Suprapubic skin (tissue), 4 donors: Measurements from ENCODE around the gene EYS. TPM values are rescaled to one million over a fixed set of nuclear protein-coding genes. Genes with fewer than 3 reads are reported as not detected.

Experiments
- DNase-seq, 2 donors: peaks; one replicate each; pipeline ENCODE4 v3.0.0-alpha.2; 2019; ENCODE audit warnings: low spot score in 2 of 2
- H3K27ac ChIP-seq: fragments of 200-600 bp; sonication (generic); one replicate; pipeline ENCODE4 v1.5.1; 2019
- H3K27me3 ChIP-seq: fragments of 200-600 bp; sonication (generic); one replicate; pipeline ENCODE4 v1.5.1; 2019
- H3K36me3 ChIP-seq: fragments of 200-600 bp; sonication (generic); one replicate; pipeline ENCODE4 v1.5.1; 2019
- H3K4me1 ChIP-seq: fragments of 200-600 bp; sonication (generic); one replicate; pipeline ENCODE4 v1.5.1; 2019
- H3K4me3 ChIP-seq: fragments of 200-600 bp; sonication (generic); one replicate; pipeline ENCODE4 v1.5.1; 2019; ENCODE audit warnings: mild to moderate bottlenecking
- H3K9me3 ChIP-seq: fragments of 200-600 bp; sonication (generic); one replicate; pipeline ENCODE4 v1.5.1; 2019
- EP300 ChIP-seq: sonication (generic); formaldehyde crosslinking; IDR thresholded peaks from one replicate; pipeline ENCODE4 v1.6.1; 2017; ENCODE audit warnings: antibody characterized with exemption
- POLR2A ChIP-seq, 2 donors: fragments of 450-650 bp; IDR thresholded peaks; one replicate each; pipeline ENCODE4 v1.6.1; 2017; ENCODE audit warnings: antibody characterized with exemption in 2 of 2, mild to moderate bottlenecking in 2 of 2, moderate library complexity in 2 of 2
- POLR2AphosphoS5 ChIP-seq, 3 donors: sonication (generic); formaldehyde crosslinking; IDR thresholded peaks; one replicate each; pipeline ENCODE4 v1.6.1; 2017; ENCODE audit warnings: antibody characterized with exemption in 3 of 3
- WGBS: methylation state at CpG from one replicate; pipeline ENCODE4 v1.1.5; 2018; 5-methylcytosine and 5-hydroxymethylcytosine counted together
- total RNA-seq, 4 donors: library from RNA; depleted of rRNA; stranded (reverse); fragments of >200 nt; gene quantifications; one replicate each; pipeline ENCODE4 v1.1.0, GENCODE V29; 2016
- TF ChIP-seq, protein P1 (sequence below), 2 donors: fragments of 200-600 bp in 1 of 2; fragments of 450-650 bp in 1 of 2; sonication (generic) in 1 of 2; IDR thresholded peaks; one replicate each; pipeline ENCODE4 v1.5.1; 2016 to 2019; ENCODE audit warnings: antibody characterized with exemption in 2 of 2, mild to moderate bottlenecking in 1 of 2, moderate library complexity in 1 of 2

The EYS gene
- total RNA-seq, 4 donors from 2014 or later = not detected

DNA sequence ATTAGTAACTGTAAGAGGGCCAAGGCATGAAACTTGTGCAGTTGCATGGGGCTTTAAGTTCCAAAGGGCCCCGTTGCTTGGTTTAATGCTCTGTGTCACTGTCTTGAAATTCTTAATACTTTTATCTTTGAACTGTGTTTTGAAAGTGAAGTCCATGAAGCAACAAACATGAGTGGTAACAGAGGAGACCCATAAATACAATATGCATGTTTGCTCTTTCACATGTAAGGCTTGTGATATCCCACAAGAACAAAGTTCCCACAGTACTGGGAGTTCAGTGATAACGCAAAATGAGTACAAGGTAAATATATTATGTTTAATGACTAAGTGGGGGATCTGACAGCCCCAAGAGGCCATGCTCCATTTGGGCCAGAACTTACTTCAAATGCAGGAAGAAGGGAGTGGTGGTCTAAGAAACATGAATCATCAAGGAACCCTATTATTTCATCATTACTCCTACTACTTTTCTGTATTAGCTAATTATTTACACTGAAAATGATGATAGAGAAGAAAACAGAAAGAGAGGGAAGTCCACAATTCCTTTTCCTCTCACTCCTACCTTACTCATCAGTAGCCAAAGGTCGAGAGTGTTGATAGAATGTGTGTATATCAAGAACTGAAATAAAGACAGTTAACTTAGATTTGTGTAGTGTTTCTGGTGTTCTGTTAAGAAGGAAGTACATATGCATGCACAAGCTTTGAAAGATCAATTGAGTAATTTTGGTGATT lies 1914.1 kb downstream of the EYS start:
- Histone ChIP-seq H3K4me1 (no peaks in the 10 kb centered on the region), H3K4me3 (no peak overlapping the region), H3K27me3 (peaks cover 7% of the 10 kb centered on the region), H3K36me3 (no peaks in the 10 kb centered on the region), H3K9me3 (no peaks in the 10 kb centered on the region), H3K27ac (no peak overlapping the region)
- TF ChIP-seq POLR2AphosphoS5 (IDR thresholded peaks at IDR 0.05) = no peak
- TF ChIP-seq, protein P1, sequence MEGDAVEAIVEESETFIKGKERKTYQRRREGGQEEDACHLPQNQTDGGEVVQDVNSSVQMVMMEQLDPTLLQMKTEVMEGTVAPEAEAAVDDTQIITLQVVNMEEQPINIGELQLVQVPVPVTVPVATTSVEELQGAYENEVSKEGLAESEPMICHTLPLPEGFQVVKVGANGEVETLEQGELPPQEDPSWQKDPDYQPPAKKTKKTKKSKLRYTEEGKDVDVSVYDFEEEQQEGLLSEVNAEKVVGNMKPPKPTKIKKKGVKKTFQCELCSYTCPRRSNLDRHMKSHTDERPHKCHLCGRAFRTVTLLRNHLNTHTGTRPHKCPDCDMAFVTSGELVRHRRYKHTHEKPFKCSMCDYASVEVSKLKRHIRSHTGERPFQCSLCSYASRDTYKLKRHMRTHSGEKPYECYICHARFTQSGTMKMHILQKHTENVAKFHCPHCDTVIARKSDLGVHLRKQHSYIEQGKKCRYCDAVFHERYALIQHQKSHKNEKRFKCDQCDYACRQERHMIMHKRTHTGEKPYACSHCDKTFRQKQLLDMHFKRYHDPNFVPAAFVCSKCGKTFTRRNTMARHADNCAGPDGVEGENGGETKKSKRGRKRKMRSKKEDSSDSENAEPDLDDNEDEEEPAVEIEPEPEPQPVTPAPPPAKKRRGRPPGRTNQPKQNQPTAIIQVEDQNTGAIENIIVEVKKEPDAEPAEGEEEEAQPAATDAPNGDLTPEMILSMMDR (IDR thresholded peaks at IDR 0.05) = no peak
- TF ChIP-seq POLR2A (IDR thresholded peaks at IDR 0.05) = no peak
- TF ChIP-seq EP300 = no peak
- DNase-seq = no peak
- 77% methylated on average over 3 of the region's 3 CpGs for WGBS

DNA sequence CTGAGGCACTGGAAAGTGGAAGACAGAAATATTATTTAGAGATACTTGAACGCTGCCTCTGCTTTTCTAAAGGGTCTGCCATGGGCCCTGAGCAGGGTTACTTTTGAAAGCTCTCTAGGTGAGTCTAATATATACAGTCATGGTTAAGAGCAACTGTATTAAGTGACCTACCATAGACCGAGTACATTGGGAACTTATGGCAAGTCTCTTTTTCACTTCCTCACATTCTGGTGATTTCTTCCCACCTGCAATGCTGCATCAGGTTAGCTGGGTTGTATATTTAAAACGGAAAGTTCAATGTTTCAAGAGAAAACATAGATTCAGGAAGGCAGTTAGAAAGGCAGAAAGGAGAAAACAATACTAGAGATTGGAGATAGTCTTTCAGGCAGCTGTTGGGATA lies 1916.7 kb downstream of the EYS start:
- WGBS = 83% methylated on average over 3 of the region's 3 CpGs
- no peaks in the 10 kb centered on the region for H3K9me3 ChIP-seq
- H3K27ac ChIP-seq = no peak overlapping the region
- no peak overlapping the region for H3K4me3 ChIP-seq
- H3K4me1 ChIP-seq = no peaks in the 10 kb centered on the region
- H3K36me3 ChIP-seq = no peaks in the 10 kb centered on the region
- no peak for DNase-seq
- peaks cover 7% of the 10 kb centered on the region for H3K27me3 ChIP-seq
- TF ChIP-seq, protein P1 (IDR thresholded peaks at IDR 0.05) = no peak
- TF ChIP-seq EP300 = no peak
- no peak for TF ChIP-seq POLR2A (IDR thresholded peaks at IDR 0.05)
- TF ChIP-seq POLR2AphosphoS5 (IDR thresholded peaks at IDR 0.05) = no peak

DNA sequence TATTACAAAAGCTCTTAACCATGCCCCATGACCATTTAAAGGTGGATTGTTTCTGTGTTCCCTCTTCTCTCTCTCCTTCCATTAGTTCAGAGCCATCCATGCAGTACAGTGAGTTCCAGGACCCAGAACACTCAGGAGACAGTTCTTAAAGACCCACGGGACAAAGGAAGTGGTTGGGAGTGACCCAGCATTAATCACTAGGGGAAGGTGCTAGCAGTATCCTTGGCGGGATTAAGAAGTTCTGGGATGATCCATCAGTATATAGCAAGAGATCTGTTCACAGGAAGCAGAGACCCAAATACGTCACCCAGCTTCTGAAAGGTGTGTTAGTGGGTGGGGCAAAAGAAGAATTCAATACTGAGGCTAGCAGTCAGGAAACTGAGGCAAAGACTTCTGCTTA lies 1917.3 kb downstream of the EYS start:
- Histone ChIP-seq H3K4me1 (no peaks in the 10 kb centered on the region), H3K27me3 (peaks cover 7% of the 10 kb centered on the region), H3K27ac (no peak overlapping the region), H3K9me3 (no peaks in the 10 kb centered on the region), H3K36me3 (no peaks in the 10 kb centered on the region), H3K4me3 (no peak overlapping the region)
- WGBS = 91% methylated on average over 3 of the region's 3 CpGs
- no peak for DNase-seq
- TF ChIP-seq POLR2A (IDR thresholded peaks at IDR 0.05) (no peak), POLR2AphosphoS5 (IDR thresholded peaks at IDR 0.05) (no peak), EP300 (no peak)
- TF ChIP-seq, protein P1 (IDR thresholded peaks at IDR 0.05) = no peak

DNA sequence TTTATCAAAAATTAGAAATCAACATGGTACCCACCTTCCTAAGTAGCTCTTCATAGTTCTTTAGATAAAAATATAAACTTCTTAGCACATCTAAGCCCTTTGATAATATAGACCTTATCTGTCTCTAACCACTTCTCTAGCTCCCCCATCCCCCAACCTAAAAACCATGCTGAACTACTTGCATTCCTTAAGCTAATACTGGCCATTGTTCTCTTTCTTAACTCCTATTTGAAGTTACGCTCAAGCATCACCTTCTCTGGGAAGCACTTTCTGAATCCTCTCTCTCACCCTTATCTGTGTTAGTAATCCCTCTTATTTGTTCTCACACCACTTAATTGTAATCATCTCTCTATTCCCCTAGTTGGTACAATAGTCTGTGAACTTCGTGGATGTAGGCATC lies 1918.5 kb downstream of the EYS start:
- Histone ChIP-seq H3K4me1 (no peaks in the 10 kb centered on the region), H3K36me3 (no peaks in the 10 kb centered on the region), H3K27me3 (peaks cover 7% of the 10 kb centered on the region), H3K4me3 (no peak overlapping the region), H3K27ac (no peak overlapping the region), H3K9me3 (no peaks in the 10 kb centered on the region)
- no peak for DNase-seq
- no peak for TF ChIP-seq POLR2A (IDR thresholded peaks at IDR 0.05)
- no peak for TF ChIP-seq POLR2AphosphoS5 (IDR thresholded peaks at IDR 0.05)
- TF ChIP-seq, protein P1 (IDR thresholded peaks at IDR 0.05) = no peak
- TF ChIP-seq EP300 = no peak
- 69% methylated on average over 2 of the region's 2 CpGs for WGBS

DNA sequence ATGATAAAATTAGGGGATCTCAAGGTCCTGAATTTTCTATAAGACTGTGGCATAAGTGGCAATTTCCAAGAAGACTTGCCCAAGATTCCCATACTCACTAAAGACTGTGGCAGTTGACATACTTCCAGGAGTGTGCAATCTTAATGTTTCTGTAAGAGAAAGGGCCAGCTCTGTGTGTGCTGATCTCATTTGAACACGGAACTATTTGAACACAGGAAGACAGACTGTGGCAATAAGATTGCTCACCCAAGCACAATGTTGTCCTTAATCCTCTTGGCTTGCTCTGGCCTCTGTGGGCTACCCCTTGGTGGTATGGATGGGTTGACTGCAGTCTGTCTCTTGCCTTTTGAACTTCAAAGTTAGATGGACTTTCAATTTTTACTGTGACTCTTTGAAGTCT lies 1920.0 kb downstream of the EYS start:
- no peak overlapping the region for H3K27ac ChIP-seq
- no peaks in the 10 kb centered on the region for H3K9me3 ChIP-seq
- TF ChIP-seq, protein P1 (IDR thresholded peaks at IDR 0.05) = no peak
- TF ChIP-seq POLR2A (IDR thresholded peaks at IDR 0.05) (no peak), EP300 (no peak), POLR2AphosphoS5 (IDR thresholded peaks at IDR 0.05) (no peak)
- no peaks in the 10 kb centered on the region for H3K4me1 ChIP-seq
- no peak for DNase-seq
- no peak overlapping the region for H3K4me3 ChIP-seq
- H3K36me3 ChIP-seq = no peaks in the 10 kb centered on the region
- peaks cover 5% of the 10 kb centered on the region for H3K27me3 ChIP-seq
- WGBS = 83% methylated on average over 1 of the region's 1 CpG
